Progenitor cell of endocrine pancreas (in vitro differentiated cells): Measurements from ENCODE around the gene PIK3AP1. TPM values are rescaled to one million over a fixed set of nuclear protein-coding genes. Genes with fewer than 3 reads are reported as not detected.
"Not testable (repeated sequence)": the region's sequence is repeated elsewhere in the genome, so short reads cannot be mapped to it uniquely, and the experiment has no call there.

ENCODE experiments used
- DNase-seq: peaks from one replicate; pipeline ENCODE4 v3.0.0; 2021; ENCODE audit warnings: low spot score; ENCODE audit not compliant: unreplicated experiment
- H3K27ac Mint-ChIP-seq: 2 replicates; pipeline ENCODE4 v1.8.0; 2021; ENCODE audit warnings: mild to moderate bottlenecking, moderate library complexity, mixed read lengths
- H3K27me3 Mint-ChIP-seq: 2 replicates; pipeline ENCODE4 v1.8.0; 2021; ENCODE audit warnings: mixed read lengths
- H3K36me3 Mint-ChIP-seq: 2 replicates; pipeline ENCODE4 v1.8.0; 2022; ENCODE audit warnings: mixed read lengths; ENCODE audit not compliant: insufficient read depth
- H3K4me1 Mint-ChIP-seq: 2 replicates; pipeline ENCODE4 v1.8.0; 2021; ENCODE audit warnings: low read depth, mixed read lengths
- H3K4me3 Mint-ChIP-seq: 2 replicates; pipeline ENCODE4 v1.8.0; 2021; ENCODE audit warnings: low read depth, mild to moderate bottlenecking, moderate library complexity, mixed read lengths
- H3K9me3 Mint-ChIP-seq: 2 replicates; pipeline ENCODE4 v1.8.0; 2021; ENCODE audit warnings: low read depth, mixed read lengths
- total RNA-seq: library from RNA; stranded (reverse); gene quantifications from 2 replicates; pipeline ENCODE4 v1.2.1, GENCODE V29; 2021
- TF ChIP-seq, protein P1 (sequence below): fragments of 200-600 bp; sonication (generic); IDR thresholded peaks from one replicate; pipeline ENCODE4 v1.5.0; 2021; ENCODE audit warnings: antibody characterized with exemption, mild to moderate bottlenecking; ENCODE audit not compliant: unreplicated experiment

PIK3AP1 gene
- total RNA-seq, 1 donor from 2014 or later, result 40.0 TPM

- TF ChIP-seq, protein P1, sequence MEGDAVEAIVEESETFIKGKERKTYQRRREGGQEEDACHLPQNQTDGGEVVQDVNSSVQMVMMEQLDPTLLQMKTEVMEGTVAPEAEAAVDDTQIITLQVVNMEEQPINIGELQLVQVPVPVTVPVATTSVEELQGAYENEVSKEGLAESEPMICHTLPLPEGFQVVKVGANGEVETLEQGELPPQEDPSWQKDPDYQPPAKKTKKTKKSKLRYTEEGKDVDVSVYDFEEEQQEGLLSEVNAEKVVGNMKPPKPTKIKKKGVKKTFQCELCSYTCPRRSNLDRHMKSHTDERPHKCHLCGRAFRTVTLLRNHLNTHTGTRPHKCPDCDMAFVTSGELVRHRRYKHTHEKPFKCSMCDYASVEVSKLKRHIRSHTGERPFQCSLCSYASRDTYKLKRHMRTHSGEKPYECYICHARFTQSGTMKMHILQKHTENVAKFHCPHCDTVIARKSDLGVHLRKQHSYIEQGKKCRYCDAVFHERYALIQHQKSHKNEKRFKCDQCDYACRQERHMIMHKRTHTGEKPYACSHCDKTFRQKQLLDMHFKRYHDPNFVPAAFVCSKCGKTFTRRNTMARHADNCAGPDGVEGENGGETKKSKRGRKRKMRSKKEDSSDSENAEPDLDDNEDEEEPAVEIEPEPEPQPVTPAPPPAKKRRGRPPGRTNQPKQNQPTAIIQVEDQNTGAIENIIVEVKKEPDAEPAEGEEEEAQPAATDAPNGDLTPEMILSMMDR, result no peak
- Mint-ChIP-seq H3K27me3 (no peaks in the 10 kb centered on the region), H3K4me3 (no peak overlapping the region), H3K4me1 (peaks cover 32% of the 10 kb centered on the region), H3K36me3 (peaks cover 9% of the 10 kb centered on the region), H3K9me3 (no peaks in the 10 kb centered on the region), H3K27ac (no peak overlapping the region)
- DNase-seq, result no peak
Measured at GRCh38 chr10:96579133-96579532, 141.2 kb downstream of the PIK3AP1 start.

GRCh38 chr10:96578633-96579032 lies 141.7 kb downstream of the PIK3AP1 start:
- Mint-ChIP-seq H3K27me3 (no peaks in the 10 kb centered on the region), H3K4me3 (no peak overlapping the region), H3K36me3 (peaks cover 12% of the 10 kb centered on the region), H3K4me1 (peaks cover 32% of the 10 kb centered on the region), H3K9me3 (no peaks in the 10 kb centered on the region), H3K27ac (peak overlapping the region; percentile 18)
- TF ChIP-seq, protein P1, result no peak
- no peak for DNase-seq

- Mint-ChIP-seq H3K36me3 (peaks cover 15% of the 10 kb centered on the region), H3K27me3 (no peaks in the 10 kb centered on the region), H3K27ac (no peak overlapping the region), H3K4me3 (no peak overlapping the region), H3K9me3 (no peaks in the 10 kb centered on the region), H3K4me1 (peaks cover 32% of the 10 kb centered on the region)
- DNase-seq, result no peak
- TF ChIP-seq, protein P1, result no peak
Measured at GRCh38 chr10:96578022-96578421, 142.3 kb downstream of the PIK3AP1 start.

DNA sequence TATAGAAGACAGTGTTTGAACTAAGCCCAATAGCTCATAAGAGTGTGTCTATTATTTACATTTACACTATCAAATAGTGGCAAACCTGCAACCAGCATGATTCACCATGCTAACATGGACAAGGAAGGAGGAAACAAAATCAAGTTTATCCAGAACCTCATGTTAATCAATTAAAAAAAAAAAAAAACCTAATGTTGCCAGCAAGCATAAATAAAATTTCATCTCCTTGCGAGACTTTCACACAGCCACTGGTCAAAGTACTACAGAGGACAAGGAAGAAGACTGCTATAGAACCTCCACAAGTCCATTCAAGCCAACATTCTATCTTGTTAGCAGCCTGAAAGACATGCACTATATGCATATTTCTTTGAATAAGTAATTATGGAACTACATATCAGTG lies 143.2 kb downstream of the PIK3AP1 start:
- Mint-ChIP-seq H3K36me3 (peaks cover 18% of the 10 kb centered on the region), H3K4me3 (no peak overlapping the region), H3K27me3 (no peaks in the 10 kb centered on the region), H3K4me1 (peaks cover 32% of the 10 kb centered on the region), H3K9me3 (no peaks in the 10 kb centered on the region), H3K27ac (no peak overlapping the region)
- DNase-seq, result no peak
- TF ChIP-seq, protein P1, result no peak

DNA sequence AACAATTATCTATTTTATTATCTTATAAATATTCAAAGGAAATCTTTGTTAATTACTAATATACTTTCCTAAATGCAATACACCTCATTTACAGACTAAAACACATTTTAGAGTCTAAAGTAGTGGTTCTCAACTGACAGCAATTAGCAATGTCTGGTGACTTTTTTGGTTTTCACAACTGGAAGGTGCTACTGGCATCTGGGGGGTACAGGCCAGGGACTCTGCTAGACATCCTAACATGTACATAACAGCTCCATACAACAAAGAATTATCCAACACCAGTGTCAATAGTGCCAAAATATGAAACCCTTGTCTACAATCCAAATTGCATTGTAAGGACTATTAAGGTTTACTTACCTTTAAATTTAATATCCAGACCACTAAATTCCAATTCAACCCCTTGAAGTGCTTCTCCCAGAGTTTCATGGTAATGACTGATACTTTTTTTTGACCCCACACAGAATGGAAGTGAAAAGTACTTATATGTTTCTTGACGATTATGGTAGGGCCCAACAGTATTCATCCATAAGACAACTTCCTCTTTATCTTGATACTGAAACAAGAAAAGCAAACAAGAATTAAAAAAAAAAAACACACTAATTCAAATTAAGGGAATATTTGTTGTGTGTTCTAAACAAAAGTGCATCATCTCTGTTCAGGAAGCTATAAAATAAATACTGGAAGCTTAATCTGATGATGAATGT lies 143.9 kb downstream of the PIK3AP1 start:
- H3K36me3 Mint-ChIP-seq, result peaks cover 18% of the 10 kb centered on the region
- H3K27ac Mint-ChIP-seq, result no peak overlapping the region
- H3K4me3 Mint-ChIP-seq, result no peak overlapping the region
- peaks cover 30% of the 10 kb centered on the region for H3K4me1 Mint-ChIP-seq
- H3K27me3 Mint-ChIP-seq, result no peaks in the 10 kb centered on the region
- no peaks in the 10 kb centered on the region for H3K9me3 Mint-ChIP-seq
- no peak for DNase-seq
- TF ChIP-seq, protein P1, result no peak

GRCh38 chr10:96574564-96574963 lies 145.8 kb downstream of the PIK3AP1 start:
- Mint-ChIP-seq H3K4me1 (peaks cover 21% of the 10 kb centered on the region), H3K36me3 (peaks cover 17% of the 10 kb centered on the region)
- H3K27ac Mint-ChIP-seq, H3K9me3 Mint-ChIP-seq, H3K27me3 Mint-ChIP-seq, DNase-seq, H3K4me3 Mint-ChIP-seq: not testable (repeated sequence)
